Measurements from ENCODE around the gene ANKS3. TPM values are rescaled to one million over a fixed set of nuclear protein-coding genes. Genes with fewer than 3 reads are reported as not detected.

ANKS3 gene
- total and polyA plus RNA-seq, 2 donors (not counting 1 experiment from before 2014, with no cell fraction given): 26.5 to 31.9 TPM

Small RNA genes within 50 kb of the gene (small RNA-seq; reads per million reads assigned to genes)
- gene MIR6769A (ENCODE audit: insufficient read length, low read depth, low replicate concordance) (not detected), gene RF00017 (ENCODE audit: insufficient read length, low read depth, low replicate concordance) (not detected)

Other genes starting within 250 kb of the ANKS3 start
- 18.0 and 20.3 TPM in 2 replicates for gene CDIP1, start 195.5 kb downstream of the ANKS3 start, total RNA-seq
- 12.8 and 12.9 TPM in 2 replicates for gene CDIP1, start 195.5 kb downstream of the ANKS3 start, polyA plus RNA-seq
- 0.66 and 0.79 TPM in 2 replicates for gene C16orf96, start 177.9 kb downstream of the ANKS3 start, total RNA-seq
- gene C16orf96, start 177.9 kb downstream of the ANKS3 start, polyA plus RNA-seq: 0.31 and 0.40 TPM in 2 replicates
- gene UBALD1, start 119.4 kb downstream of the ANKS3 start, total RNA-seq: 31.7 and 36.6 TPM in 2 replicates
- gene UBALD1, start 119.4 kb downstream of the ANKS3 start, polyA plus RNA-seq: 25.6 and 35.4 TPM in 2 replicates
- gene MGRN1, start 109.4 kb downstream of the ANKS3 start, total RNA-seq: 89.2 and 89.8 TPM in 2 replicates
- 16.5 and 22.7 TPM in 2 replicates for gene MGRN1, start 109.4 kb downstream of the ANKS3 start, polyA plus RNA-seq
- 38.5 and 43.2 TPM in 2 replicates for gene NUDT16L1, start 40.7 kb downstream of the ANKS3 start, total RNA-seq
- gene NUDT16L1, start 40.7 kb downstream of the ANKS3 start, polyA plus RNA-seq: 47.1 and 59.2 TPM in 2 replicates
- gene DNAAF8, start 266 bp upstream of the ANKS3 start, total RNA-seq: 0.19 and 0.44 TPM in 2 replicates
- 0.09 TPM in 1 of 2 replicates, not detected in the other for gene DNAAF8, start 266 bp upstream of the ANKS3 start, polyA plus RNA-seq
- gene ZNF500, start 32.9 kb upstream of the ANKS3 start, total RNA-seq: 26.5 and 35.7 TPM in 2 replicates
- 11.0 and 12.0 TPM in 2 replicates for gene ZNF500, start 32.9 kb upstream of the ANKS3 start, polyA plus RNA-seq
- not detected in 2 replicates for gene SEPTIN12, start 54.1 kb upstream of the ANKS3 start, total RNA-seq
- 0.07 TPM in 1 of 2 replicates, not detected in the other for gene SEPTIN12, start 54.1 kb upstream of the ANKS3 start, polyA plus RNA-seq
- gene SMIM22, start 61.1 kb upstream of the ANKS3 start, total RNA-seq: not detected in 2 replicates
- not detected in 2 replicates for gene SMIM22, start 61.1 kb upstream of the ANKS3 start, polyA plus RNA-seq
- gene ROGDI, start 68.4 kb upstream of the ANKS3 start, total RNA-seq: 9.2 and 10.5 TPM in 2 replicates
- 31.9 and 34.9 TPM in 2 replicates for gene ROGDI, start 68.4 kb upstream of the ANKS3 start, polyA plus RNA-seq
- gene GLYR1, start 113.0 kb upstream of the ANKS3 start, total RNA-seq: 137 and 147 TPM in 2 replicates
- gene GLYR1, start 113.0 kb upstream of the ANKS3 start, polyA plus RNA-seq: 34.0 and 40.6 TPM in 2 replicates
- 38.1 and 41.9 TPM in 2 replicates for gene UBN1, start 113.2 kb upstream of the ANKS3 start, total RNA-seq
- gene UBN1, start 113.2 kb upstream of the ANKS3 start, polyA plus RNA-seq: 16.6 and 23.7 TPM in 2 replicates
- not detected in 2 replicates for gene PPL, start 202.9 kb upstream of the ANKS3 start, total RNA-seq
- 0.07 TPM in 1 of 2 replicates, not detected in the other for gene PPL, start 202.9 kb upstream of the ANKS3 start, polyA plus RNA-seq
- not detected in 2 replicates for gene SEC14L5, start 224.1 kb upstream of the ANKS3 start, total RNA-seq
- not detected in 2 replicates for gene SEC14L5, start 224.1 kb upstream of the ANKS3 start, polyA plus RNA-seq